Effector CD8-positive, alpha-beta T cell (primary cell): ENCODE data around the gene NFX1.
"Not testable (repeated sequence)": the region's sequence is repeated elsewhere in the genome, so short reads cannot be mapped to it uniquely, and the experiment has no call there.

Experiments
- DNase-seq: peaks from one replicate; lab custom pipeline; 2025; lab: John Stamatoyannopoulos, UW

NFX1 gene

GRCh38 chr9:33388110-33388994 is 98.0 kb downstream of the NFX1 start:
- no peak for DNase-seq

- DNase-seq = not testable (repeated sequence)
Measured at GRCh38 chr9:33391111-33391771, 100.9 kb downstream of the NFX1 start.

- DNase-seq = not testable (repeated sequence)
Measured at GRCh38 chr9:33392591-33393021, 102.3 kb downstream of the NFX1 start.

- DNase-seq = no peak
Measured at GRCh38 chr9:33393581-33393980, 103.3 kb downstream of the NFX1 start.

GRCh38 chr9:33393986-33394385 is 103.7 kb downstream of the NFX1 start:
- DNase-seq = not testable (repeated sequence)

- not testable (repeated sequence) for DNase-seq
Measured at GRCh38 chr9:33395159-33395879, 105.0 kb downstream of the NFX1 start.

GRCh38 chr9:33397801-33398200 is 107.5 kb downstream of the NFX1 start:
- DNase-seq = not testable (repeated sequence)

- not testable (repeated sequence) for DNase-seq
Measured at GRCh38 chr9:33399047-33399446, 108.7 kb downstream of the NFX1 start.

- not testable (repeated sequence) for DNase-seq
Measured at GRCh38 chr9:33401809-33402208, 111.5 kb downstream of the NFX1 start.

- DNase-seq = not testable (repeated sequence)
Measured at GRCh38 chr9:33402371-33402770, 112.1 kb downstream of the NFX1 start, which contains the start of gene AQP7. Gene AQP7, minus strand, starts transcription at chr9:33402568. Its CDS starts 1,306 bp downstream, at chr9:33401262.

- DNase-seq = no peak
Measured at GRCh38 chr9:33403941-33404787, 113.8 kb downstream of the NFX1 start.

GRCh38 chr9:33404788-33405362 is 114.6 kb downstream of the NFX1 start:
- DNase-seq = no peak

GRCh38 chr9:33407061-33407460 is 116.7 kb downstream of the NFX1 start:
- DNase-seq = no peak

GRCh38 chr9:33408087-33408486 is 117.8 kb downstream of the NFX1 start:
- DNase-seq = no peak

GRCh38 chr9:33414268-33414667 is 124.0 kb downstream of the NFX1 start:
- no peak for DNase-seq

GRCh38 chr9:33414889-33415500 is 124.7 kb downstream of the NFX1 start:
- no peak for DNase-seq

- DNase-seq = peak; percentile 78
Measured at GRCh38 chr9:33415501-33416038, 125.3 kb downstream of the NFX1 start.

GRCh38 chr9:33416996-33417395 is 126.7 kb downstream of the NFX1 start:
- no peak for DNase-seq

GRCh38 chr9:33418090-33418489 is 127.8 kb downstream of the NFX1 start:
- no peak for DNase-seq

GRCh38 chr9:33419708-33420303 is 129.5 kb downstream of the NFX1 start:
- no peak for DNase-seq
